GM19239 (cell line): ENCODE results near the gene ZNF444.
"Not testable (repeated sequence)": the region's sequence is repeated elsewhere in the genome, so short reads cannot be mapped to it uniquely, and the experiment has no call there.

Source experiments
- DNase-seq: peaks from one replicate; pipeline ENCODE4 v3.0.0; 2011; ENCODE audit warnings: low spot score; ENCODE audit not compliant: insufficient read length
- FAIRE-seq: peaks from 2 replicates; lab custom pipeline; 2011; peaks lifted over from hg19 to GRCh38; lab: Jason Lieb, UNC

Gene ZNF444

GRCh38 chr19:56140583-56141416 is at the start of gene ZNF444:
Gene ZNF444, plus strand, starts transcription at chr19:56141287. Its CDS starts 5,625 bp downstream, at chr19:56146912.
- DNase-seq, result peak; percentile 99
- FAIRE-seq, result peak; percentile 98

- FAIRE-seq (no peak), DNase-seq (no peak)
These were observed 49.1 kb upstream of the ZNF444 start for GRCh38 chr19:56091751-56092546.

- no peak for FAIRE-seq
These were observed 48.1 kb upstream of the ZNF444 start for GRCh38 chr19:56092685-56093631.

DNA sequence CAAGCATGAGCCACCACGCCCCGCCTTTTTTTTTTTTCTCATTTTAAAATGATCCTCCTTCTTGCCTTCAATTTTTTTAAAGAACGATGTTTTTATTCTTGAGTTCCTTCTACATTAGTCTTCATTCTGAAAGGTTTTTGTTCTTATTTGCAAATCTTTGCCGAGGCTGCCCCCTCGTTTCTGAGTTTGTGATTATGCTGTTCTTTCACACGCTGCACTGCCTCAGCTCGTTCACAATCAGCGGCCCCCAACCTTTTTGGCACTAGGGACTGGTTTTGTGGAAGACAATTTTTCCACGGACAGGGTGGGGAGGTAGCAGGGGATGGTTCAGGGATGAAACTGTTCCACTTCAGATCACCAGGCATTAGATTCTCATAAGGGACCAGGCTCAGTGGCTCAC is 46.6 kb upstream of the ZNF444 start:
- DNase-seq (no peak), FAIRE-seq (no peak)

More at GRCh38 chr19:56092685-56093631, 48.1 kb upstream of the ZNF444 start:
- no peak for DNase-seq

GRCh38 chr19:56096665-56097064 is 44.4 kb upstream of the ZNF444 start:
- DNase-seq, result no peak

GRCh38 chr19:56097306-56097705 is 43.8 kb upstream of the ZNF444 start:
- DNase-seq (no peak), FAIRE-seq (no peak)

More at GRCh38 chr19:56096665-56097064, 44.4 kb upstream of the ZNF444 start:
- no peak for FAIRE-seq

- FAIRE-seq (no peak), DNase-seq (no peak)
These were observed 43.3 kb upstream of the ZNF444 start for GRCh38 chr19:56097776-56098175.

- DNase-seq, FAIRE-seq: not testable (repeated sequence)
These were observed 42.9 kb upstream of the ZNF444 start for GRCh38 chr19:56098237-56098636.

DNA sequence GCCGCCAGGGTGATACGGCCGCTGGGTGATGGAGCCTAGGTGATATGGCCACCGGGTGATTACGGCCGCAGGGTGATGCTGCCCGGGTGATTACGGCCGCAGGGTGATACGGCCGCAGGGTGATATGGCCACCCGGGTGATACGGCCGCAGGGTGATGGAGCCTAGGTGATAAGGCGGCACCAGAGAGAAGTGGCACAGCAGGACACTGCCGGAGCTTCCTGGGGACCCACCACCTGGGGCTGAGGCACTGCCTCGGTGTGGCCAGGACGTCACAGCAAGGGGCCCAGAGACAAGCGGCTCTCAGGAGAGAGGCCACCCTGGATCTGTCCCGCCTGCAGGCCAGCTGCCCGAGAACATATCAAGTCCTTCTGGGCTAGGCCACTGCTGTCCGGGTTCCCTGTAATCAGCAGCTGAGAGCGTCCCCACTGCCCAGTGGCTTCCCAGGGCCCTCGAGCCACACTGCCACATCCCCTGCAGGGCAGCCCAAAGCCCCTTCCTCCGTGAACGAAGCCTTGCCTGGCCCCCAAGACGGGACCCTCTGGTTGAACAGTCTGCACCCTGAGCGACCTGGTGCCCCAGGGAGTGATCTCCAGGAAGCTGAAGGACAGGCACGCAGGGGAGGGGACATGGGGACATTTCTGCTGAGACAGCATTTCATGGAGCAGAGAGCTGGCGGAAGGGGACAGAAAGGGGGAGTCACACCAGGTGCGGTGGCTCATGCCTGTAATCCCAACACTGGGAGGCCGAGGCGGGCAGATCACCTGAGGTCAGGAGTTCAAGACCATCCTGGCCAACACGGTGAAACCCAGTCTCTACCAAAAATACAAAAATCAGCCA is 42.1 kb upstream of the ZNF444 start:
- no peak for DNase-seq
- FAIRE-seq, result no peak

GRCh38 chr19:56099638-56100539 is 41.2 kb upstream of the ZNF444 start:
- no peak for DNase-seq
- no peak for FAIRE-seq

- no peak for FAIRE-seq
- no peak for DNase-seq
These were observed 40.0 kb upstream of the ZNF444 start for GRCh38 chr19:56101095-56101494.

DNA sequence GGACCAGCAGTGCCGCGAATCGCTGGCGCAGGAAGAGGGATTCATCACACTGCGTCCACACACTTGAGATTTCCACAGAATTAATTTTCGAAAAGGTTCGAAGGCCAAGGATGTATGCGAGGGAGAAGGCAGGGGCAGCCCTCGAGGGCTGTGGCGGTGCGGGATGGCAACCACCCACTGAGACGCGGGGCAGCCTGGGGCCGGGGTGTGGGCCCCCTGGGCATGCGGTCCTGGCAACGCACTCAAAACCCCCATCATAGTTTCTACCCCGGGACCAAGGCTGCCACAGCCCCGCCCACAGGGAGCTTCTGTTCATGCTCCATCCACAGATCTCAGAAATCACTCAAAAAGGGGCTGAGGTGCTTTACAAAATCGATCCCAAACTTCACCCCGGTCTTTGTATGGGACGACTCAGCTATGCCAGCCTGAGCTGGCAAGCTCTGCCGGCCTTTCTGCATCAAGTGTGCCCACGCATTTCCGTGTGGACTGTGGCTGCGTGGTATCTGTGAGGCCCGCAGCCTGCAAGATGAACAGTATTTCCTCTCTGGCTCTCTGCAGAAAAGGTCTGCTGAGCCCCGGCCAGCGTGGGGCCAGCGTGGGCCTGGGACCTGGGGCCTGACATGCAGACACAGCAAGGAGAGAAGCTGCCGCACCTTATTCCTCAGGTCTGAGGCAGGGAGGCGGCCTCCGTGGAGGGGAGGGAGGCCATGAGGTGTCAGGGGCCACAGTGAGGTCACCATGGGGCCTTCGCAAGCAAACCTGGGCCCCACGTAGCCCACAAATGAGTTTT is 39.1 kb upstream of the ZNF444 start:
- no peak for FAIRE-seq
- no peak for DNase-seq

DNA sequence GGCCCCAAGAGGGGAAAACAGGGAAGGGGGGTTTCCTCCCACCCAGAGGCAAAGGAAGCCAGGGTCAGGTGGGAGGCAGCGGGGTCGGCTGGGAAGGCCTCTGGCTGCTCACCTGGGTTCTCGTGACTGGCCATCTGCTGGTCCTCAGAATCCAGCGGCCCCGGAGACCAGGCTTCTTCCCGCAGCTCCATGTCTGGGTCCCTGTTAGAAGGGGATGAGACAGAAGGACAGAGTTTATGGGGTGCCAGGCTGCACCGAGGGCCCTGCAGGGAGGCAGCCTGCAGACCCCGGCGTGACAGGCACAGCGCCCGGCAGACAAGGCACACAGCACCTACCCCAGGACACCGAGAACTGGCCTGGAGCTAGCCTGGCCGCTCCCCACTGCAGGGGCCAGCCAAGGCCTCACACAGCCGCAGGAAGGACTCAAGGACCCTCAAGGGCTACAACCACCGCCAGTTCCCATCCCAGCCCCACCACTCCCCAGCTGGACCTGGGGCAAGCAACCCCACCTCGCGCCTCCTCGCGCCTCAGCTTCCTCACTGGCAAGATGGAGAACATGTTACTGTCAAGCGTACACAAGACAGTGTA is 38.0 kb upstream of the ZNF444 start:
- FAIRE-seq, result no peak
- no peak for DNase-seq

- DNase-seq, result no peak
- no peak for FAIRE-seq
These were observed 36.7 kb upstream of the ZNF444 start for GRCh38 chr19:56104423-56104822.

GRCh38 chr19:56105090-56105701 is 35.9 kb upstream of the ZNF444 start:
- peak; percentile 59 for FAIRE-seq
- DNase-seq, result peak; percentile 79

- DNase-seq, FAIRE-seq: not testable (repeated sequence)
These were observed 35.2 kb upstream of the ZNF444 start for GRCh38 chr19:56105831-56106396.
